Esophagus muscularis mucosa (tissue), 4 donors: ENCODE measurements around the gene MAGEC2. TPM values are rescaled to one million over a fixed set of nuclear protein-coding genes. Genes with fewer than 3 reads are reported as not detected.

Source experiments
- DNase-seq: peaks from one replicate; pipeline ENCODE4 v3.0.0-alpha.2; 2017; ENCODE audit errors: extremely low spot score
- H3K27ac ChIP-seq, 4 donors: fragments of 200-600 bp; sonication (generic); replicated peaks in 1 of 4; 1 replicate in 3 of 4; 2 replicates in 1 of 4; pipeline ENCODE4 v1.5.1; 2016 to 2019; ENCODE audit warnings: mild to moderate bottlenecking in 1 of 4
- H3K27me3 ChIP-seq, 4 donors: fragments of 200-600 bp; sonication (generic); one replicate each; pipeline versions ENCODE4 v1.5.1 to v1.6.0; 2016 to 2019
- H3K36me3 ChIP-seq, 4 donors: fragments of 200-600 bp; sonication (generic); one replicate each; pipeline ENCODE4 v1.5.1; 2016 to 2019
- H3K4me1 ChIP-seq, 4 donors: fragments of 200-600 bp; sonication (generic); one replicate each; pipeline ENCODE4 v1.5.1; 2016 to 2019
- H3K4me3 ChIP-seq, 4 donors: fragments of 200-600 bp; sonication (generic); 1 replicate in 2 of 4; 2 replicates in 2 of 4; pipeline ENCODE4 v1.5.1; 2016 to 2019; ENCODE audit warnings: mild to moderate bottlenecking in 4 of 4, moderate library complexity in 1 of 4
- H3K9me3 ChIP-seq, 4 donors: fragments of 200-600 bp; sonication (generic); 1 replicate in 3 of 4; 2 replicates in 1 of 4; pipeline ENCODE4 v1.5.1; 2016 to 2019
- CTCF ChIP-seq, 3 experiments: fragments of 200-600 bp in 2 of 3; fragments of 450-650 bp in 1 of 3; sonication (generic) in 2 of 3; IDR thresholded peaks; one replicate each; pipeline ENCODE4 v1.5.1; 2017 to 2019; ENCODE audit warnings: antibody characterized with exemption in 3 of 3, mild to moderate bottlenecking in 2 of 3, moderate library complexity in 1 of 3
- EP300 ChIP-seq: sonication (generic); formaldehyde crosslinking; IDR thresholded peaks from one replicate; pipeline ENCODE4 v1.6.1; 2017; ENCODE audit warnings: antibody characterized with exemption
- POLR2A ChIP-seq: fragments of 450-650 bp; IDR thresholded peaks from one replicate; pipeline ENCODE4 v1.6.1; 2017; ENCODE audit warnings: antibody characterized with exemption, moderate library complexity, mild to moderate bottlenecking, low read depth
- POLR2AphosphoS5 ChIP-seq, 2 donors: sonication (generic); formaldehyde crosslinking; IDR thresholded peaks; one replicate each; pipeline ENCODE4 v1.6.1; 2017; ENCODE audit warnings: antibody characterized with exemption in 2 of 2
- WGBS: methylation state at CpG from one replicate; pipeline ENCODE4 v1.1.5; 2018; 5-methylcytosine and 5-hydroxymethylcytosine counted together
- intact Hi-C: fragments of 100-400 bp; cut with DNase I; formaldehyde crosslinking; loops from one replicate; pipeline ENCODE4 v1.15.1; 2023
- total RNA-seq, 4 donors: library from RNA; depleted of rRNA; stranded (reverse); fragments of >200 nt; gene quantifications; one replicate each; pipeline versions ENCODE4 v1.1.0 to v1.2.1, GENCODE V29; 2016

Gene MAGEC2
- total RNA-seq, 4 donors from 2014 or later: not detected

- TF ChIP-seq POLR2AphosphoS5 (IDR thresholded peaks at IDR 0.05) (no peak), EP300 (no peak), POLR2A (no peak), CTCF (IDR thresholded peaks at IDR 0.05) (no peak)
- DNase-seq: no peak
- no peak overlapping the region for H3K27ac ChIP-seq
- 81% methylated on average over 3 of the region's 4 CpGs for WGBS
- intact Hi-C loops: no loop called here
- H3K4me1 ChIP-seq: no peaks in the 10 kb centered on the region
- H3K36me3 ChIP-seq: no peaks in the 10 kb centered on the region
- H3K27me3 ChIP-seq: no peaks in the 10 kb centered on the region
- no peak overlapping the region for H3K4me3 ChIP-seq
- no peaks in the 10 kb centered on the region for H3K9me3 ChIP-seq
Measured at GRCh38 chrX:142244568-142244967, 39.5 kb upstream of the MAGEC2 start.

- Histone ChIP-seq H3K4me1 (no peaks in the 10 kb centered on the region), H3K4me3 (no peak overlapping the region), H3K36me3 (no peaks in the 10 kb centered on the region), H3K27ac (no peak overlapping the region), H3K27me3 (no peaks in the 10 kb centered on the region), H3K9me3 (no peaks in the 10 kb centered on the region)
- DNase-seq: no peak
- TF ChIP-seq POLR2AphosphoS5 (IDR thresholded peaks at IDR 0.05) (no peak), CTCF (IDR thresholded peaks at IDR 0.05) (no peak), EP300 (no peak), POLR2A (no peak)
- WGBS: 53% methylated on average over 1 of the region's 1 CpG
- intact Hi-C loops: no loop called here
Measured at GRCh38 chrX:142238536-142238935, 33.4 kb upstream of the MAGEC2 start.

GRCh38 chrX:142233400-142233799, 28.3 kb upstream of the MAGEC2 start:
- TF ChIP-seq EP300 (no peak), POLR2A (no peak), POLR2AphosphoS5 (IDR thresholded peaks at IDR 0.05) (no peak), CTCF (IDR thresholded peaks at IDR 0.05) (no peak)
- no peak overlapping the region for H3K4me3 ChIP-seq
- no peaks in the 10 kb centered on the region for H3K27me3 ChIP-seq
- H3K27ac ChIP-seq: no peak overlapping the region
- no peak for DNase-seq
- 27% methylated on average over 1 of the region's 1 CpG for WGBS
- intact Hi-C loops: no loop called here
- H3K9me3 ChIP-seq: no peaks in the 10 kb centered on the region
- H3K36me3 ChIP-seq: no peaks in the 10 kb centered on the region
- no peaks in the 10 kb centered on the region for H3K4me1 ChIP-seq

- H3K36me3 ChIP-seq: no peaks in the 10 kb centered on the region
- H3K27ac ChIP-seq: no peak overlapping the region
- H3K4me1 ChIP-seq: no peaks in the 10 kb centered on the region
- no peaks in the 10 kb centered on the region for H3K27me3 ChIP-seq
- intact Hi-C loops: no loop called here
- no peak overlapping the region for H3K4me3 ChIP-seq
- H3K9me3 ChIP-seq: no peaks in the 10 kb centered on the region
- DNase-seq: no peak
- WGBS: 68% methylated on average over 4 of the region's 4 CpGs
- TF ChIP-seq CTCF (IDR thresholded peaks at IDR 0.05) (no peak), POLR2AphosphoS5 (IDR thresholded peaks at IDR 0.05) (no peak), POLR2A (no peak), EP300 (no peak)
Measured at GRCh38 chrX:142214081-142214480, 9.0 kb upstream of the MAGEC2 start.

- H3K4me1 ChIP-seq: no peaks in the 10 kb centered on the region
Measured at GRCh38 chrX:142201113-142201512, 4.0 kb downstream of the MAGEC2 start.

More at GRCh38 chrX:142201113-142201512, 4.0 kb downstream of the MAGEC2 start:
- DNase-seq: no peak
- Histone ChIP-seq H3K9me3 (no peaks in the 10 kb centered on the region), H3K27me3 (no peaks in the 10 kb centered on the region), H3K4me3 (no peak overlapping the region), H3K27ac (no peak overlapping the region), H3K36me3 (no peaks in the 10 kb centered on the region)
- 71% methylated on average over 2 of the region's 2 CpGs for WGBS
- intact Hi-C loops: no loop called here
- TF ChIP-seq POLR2A (no peak), POLR2AphosphoS5 (IDR thresholded peaks at IDR 0.05) (no peak)
